Calu3 (cell line): ENCODE data around the gene ELOVL5. TPM values are rescaled to one million over a fixed set of nuclear protein-coding genes. Genes with fewer than 3 reads are reported as not detected.

Experiments used
- BruUV-seq: library from RNA; stranded (reverse); fragments of 400-500 nt; replicated peaks from 2 replicates; lab custom pipeline; 2021; lab: Mats Ljungman, UMichigan
- CTCF ChIA-PET: fragments of 300-600 bp; sonication (Branson Sonifier 250); formaldehyde crosslinking; loops from one replicate; lab custom pipeline; 2022; ENCODE audit warnings: antibody characterized with exemption; lab: Charles Lee
- DNase-seq: peaks from one replicate; pipeline ENCODE4 v3.0.0; 2022
- H3K27ac Mint-ChIP-seq: one replicate; pipeline ENCODE4 v1.8.0; 2022; ENCODE audit warnings: mixed read lengths; ENCODE audit not compliant: unreplicated experiment
- H3K27me3 Mint-ChIP-seq: one replicate; pipeline ENCODE4 v1.8.0; 2022; ENCODE audit warnings: mixed read lengths; ENCODE audit not compliant: unreplicated experiment
- H3K36me3 Mint-ChIP-seq: one replicate; pipeline ENCODE4 v1.8.0; 2022; ENCODE audit warnings: mild to moderate bottlenecking, moderate library complexity, mixed read lengths; ENCODE audit not compliant: insufficient read depth, unreplicated experiment
- H3K4me1 Mint-ChIP-seq: one replicate; pipeline ENCODE4 v1.8.0; 2022; ENCODE audit warnings: mild to moderate bottlenecking, low read depth, mixed read lengths; ENCODE audit not compliant: unreplicated experiment
- H3K4me3 Mint-ChIP-seq: one replicate; pipeline ENCODE4 v1.8.0; 2022; ENCODE audit warnings: mild to moderate bottlenecking, low read depth, moderate library complexity, mixed read lengths; ENCODE audit not compliant: unreplicated experiment
- H3K9me3 Mint-ChIP-seq: one replicate; pipeline ENCODE4 v1.8.0; 2022; ENCODE audit warnings: low read depth, mixed read lengths; ENCODE audit not compliant: unreplicated experiment
- CTCF ChIP-seq: fragments of 200-600 bp; IDR thresholded peaks from one replicate; pipeline ENCODE4 v1.8.0; 2022; ENCODE audit warnings: antibody characterized with exemption; ENCODE audit not compliant: unreplicated experiment
- intact Hi-C: fragments of 100-400 bp; cut with micrococcal nuclease; formaldehyde crosslinking; loops from one replicate; pipeline ENCODE4 v1.10.0; 2022; ENCODE audit not compliant: unreplicated experiment
- total RNA-seq: library from RNA; stranded (reverse); gene quantifications from 2 replicates; pipeline ENCODE4 v1.2.3, GENCODE V29; 2022

The ELOVL5 gene
- total RNA-seq, 1 experiment from 2014 or later = 114 TPM

GRCh38 chr6:53327017-53327395 lies 21.7 kb downstream of the ELOVL5 start:
- no TSS peak for BruUV-seq
- Mint-ChIP-seq H3K36me3 (peaks cover 4% of the 10 kb centered on the region), H3K9me3 (no peaks in the 10 kb centered on the region), H3K4me1 (peaks cover 32% of the 10 kb centered on the region), H3K4me3 (peak overlapping the region; percentile 13), H3K27me3 (no peaks in the 10 kb centered on the region), H3K27ac (no peak overlapping the region)
- DNase-seq = no peak
- CTCF ChIA-PET = no interaction called here
- TF ChIP-seq CTCF = no peak
- intact Hi-C loops = loop anchor here (2.0 kb wide), 1 partner anchor 20 kb away; no protein-coding TSS in a partner anchor

- CTCF ChIA-PET = no interaction called here
- Mint-ChIP-seq H3K4me3 (peak overlapping the region; percentile 13), H3K36me3 (peaks cover 4% of the 10 kb centered on the region), H3K27ac (no peak overlapping the region), H3K4me1 (peaks cover 32% of the 10 kb centered on the region), H3K27me3 (no peaks in the 10 kb centered on the region), H3K9me3 (no peaks in the 10 kb centered on the region)
- TF ChIP-seq CTCF = no peak
- BruUV-seq = no TSS peak
- peak; percentile 41 for DNase-seq
- intact Hi-C loops = loop anchor here (2.0 kb wide), 1 partner anchor 20 kb away; no protein-coding TSS in a partner anchor
Measured at GRCh38 chr6:53326372-53327016, 22.3 kb downstream of the ELOVL5 start.

- DNase-seq = no peak
- TF ChIP-seq CTCF = no peak
- Mint-ChIP-seq H3K9me3 (no peaks in the 10 kb centered on the region), H3K4me3 (no peak overlapping the region), H3K27ac (no peak overlapping the region), H3K36me3 (peaks cover 4% of the 10 kb centered on the region), H3K4me1 (peaks cover 32% of the 10 kb centered on the region), H3K27me3 (no peaks in the 10 kb centered on the region)
- BruUV-seq = no TSS peak
- CTCF ChIA-PET = no interaction called here
- intact Hi-C loops = loop anchor here (2.0 kb wide), 1 partner anchor 19 kb away; no protein-coding TSS in a partner anchor
Measured at GRCh38 chr6:53325785-53326184, 23.0 kb downstream of the ELOVL5 start.

- no TSS peak for BruUV-seq
- Mint-ChIP-seq H3K9me3 (no peaks in the 10 kb centered on the region), H3K4me1 (peaks cover 25% of the 10 kb centered on the region), H3K27me3 (no peaks in the 10 kb centered on the region), H3K36me3 (peaks cover 4% of the 10 kb centered on the region), H3K27ac (no peak overlapping the region), H3K4me3 (no peak overlapping the region)
- CTCF ChIA-PET = interaction anchor here (0.5 kb wide), 1 partner anchor 128 kb away, joined by 3 read pairs; no protein-coding TSS in a partner anchor
- DNase-seq = no peak
- intact Hi-C loops = no loop called here
- no peak for TF ChIP-seq CTCF
Measured at GRCh38 chr6:53322188-53323029, 26.3 kb downstream of the ELOVL5 start.
